GM12878 (cell line): ENCODE data around the gene TRIM49D1. TPM values are rescaled to one million over a fixed set of nuclear protein-coding genes. Genes with fewer than 3 reads are reported as not detected.

Source experiments
- polyA plus RNA-seq, 11 experiments: library from polyadenylated mRNA; depleted of rRNA in 4 of 11; unstranded in 6 of 11; stranded (reverse) in 5 of 11; fragments of >200 nt; fragmentation: Nextera tagmentation in 4 of 11; fragmentation: Illumina TruSeq in 1 of 11; extraction: Ambion mirVana in 4 of 11; extraction: Trizol in 1 of 11; gene quantifications; 1 replicate in 1 of 11; 2 replicates in 10 of 11; pipeline versions ENCODE4 v1.2.1 to v1.2.3, GENCODE V29; 2011 to 2016; ENCODE audit warnings: inconsistent platforms in 2 of 11, missing spikeins in 2 of 11, low read depth in 1 of 11
- small RNA-seq: library from RNA; depleted of rRNA; stranded (forward); fragments of <200 nt; gene quantifications from one replicate; pipeline ENCODE3, GENCODE V24; 2014
- total RNA-seq, 4 experiments: library from RNA; depleted of rRNA in 3 of 4; stranded (reverse); fragments of >200 nt in 3 of 4; fragmentation: Illumina TruSeq in 1 of 4; extraction: Trizol in 1 of 4; gene quantifications; 2 replicates each; pipeline versions ENCODE4 v1.2.1 to v1.2.3, GENCODE V29; 2013 to 2021

Gene TRIM49D1
- total and polyA plus RNA-seq, 10 of the 15 experiments (the other 5 are each of a cell fraction or from before 2014, with no cell fraction given), result not detected

Small RNA genes lying within 50 kb of the gene (small RNA-seq; reads per million reads assigned to genes)
- not detected for gene AP004607.1

Other genes starting within 250 kb of the TRIM49D1 start
Only the 7 nearest of the 8 such genes appear.
- not detected in 2 replicates for gene TRIM77, start 211.9 kb downstream of the TRIM49D1 start, total RNA-seq (2014; rRNA removed)
- not detected in 2 replicates for gene TRIM77, start 211.9 kb downstream of the TRIM49D1 start, total RNA-seq (2014; rRNA removed; fragmentation: Illumina TruSeq; extraction: Trizol)
- not detected in 2 replicates for gene TRIM77, start 211.9 kb downstream of the TRIM49D1 start, total RNA-seq (2021)
- not detected in 2 replicates for gene TRIM77, start 211.9 kb downstream of the TRIM49D1 start, polyA plus RNA-seq (2011; rRNA removed)
- not detected in 2 replicates for gene TRIM77, start 211.9 kb downstream of the TRIM49D1 start, polyA plus RNA-seq (2014; fragmentation: Illumina TruSeq; extraction: Trizol)
- not detected for gene TRIM77, start 211.9 kb downstream of the TRIM49D1 start, polyA plus RNA-seq (2014; fragmentation: Nextera tagmentation; extraction: Ambion mirVana)
- not detected in 2 replicates for gene TRIM77, start 211.9 kb downstream of the TRIM49D1 start, polyA plus RNA-seq (2014; rRNA removed)
- not detected for gene TRIM77, start 211.9 kb downstream of the TRIM49D1 start, polyA plus RNA-seq (2016; fragmentation: Nextera tagmentation; extraction: Ambion mirVana)
- not detected in 2 replicates for gene TRIM49, start 113.7 kb downstream of the TRIM49D1 start, total RNA-seq (2014; rRNA removed)
- gene TRIM49, start 113.7 kb downstream of the TRIM49D1 start, total RNA-seq (2014; rRNA removed; fragmentation: Illumina TruSeq; extraction: Trizol), result not detected in 2 replicates
- gene TRIM49, start 113.7 kb downstream of the TRIM49D1 start, total RNA-seq (2021), result not detected in 2 replicates
- gene TRIM49, start 113.7 kb downstream of the TRIM49D1 start, polyA plus RNA-seq (2011; rRNA removed), result not detected in 2 replicates
- not detected in 2 replicates for gene TRIM49, start 113.7 kb downstream of the TRIM49D1 start, polyA plus RNA-seq (2014; fragmentation: Illumina TruSeq; extraction: Trizol)
- gene TRIM49, start 113.7 kb downstream of the TRIM49D1 start, polyA plus RNA-seq (2014; fragmentation: Nextera tagmentation; extraction: Ambion mirVana), result not detected
- gene TRIM49, start 113.7 kb downstream of the TRIM49D1 start, polyA plus RNA-seq (2014; rRNA removed), result not detected in 2 replicates
- gene TRIM49, start 113.7 kb downstream of the TRIM49D1 start, polyA plus RNA-seq (2016; fragmentation: Nextera tagmentation; extraction: Ambion mirVana), result not detected
- not detected in 2 replicates for gene TRIM64B, start 43.8 kb downstream of the TRIM49D1 start, total RNA-seq (2014; rRNA removed)
- not detected in 2 replicates for gene TRIM64B, start 43.8 kb downstream of the TRIM49D1 start, total RNA-seq (2014; rRNA removed; fragmentation: Illumina TruSeq; extraction: Trizol)
- gene TRIM64B, start 43.8 kb downstream of the TRIM49D1 start, total RNA-seq (2021), result not detected in 2 replicates
- not detected in 2 replicates for gene TRIM64B, start 43.8 kb downstream of the TRIM49D1 start, polyA plus RNA-seq (2011; rRNA removed)
- gene TRIM64B, start 43.8 kb downstream of the TRIM49D1 start, polyA plus RNA-seq (2014; fragmentation: Illumina TruSeq; extraction: Trizol), result not detected in 2 replicates
- gene TRIM64B, start 43.8 kb downstream of the TRIM49D1 start, polyA plus RNA-seq (2014; fragmentation: Nextera tagmentation; extraction: Ambion mirVana), result not detected
- not detected in 2 replicates for gene TRIM64B, start 43.8 kb downstream of the TRIM49D1 start, polyA plus RNA-seq (2014; rRNA removed)
- not detected for gene TRIM64B, start 43.8 kb downstream of the TRIM49D1 start, polyA plus RNA-seq (2016; fragmentation: Nextera tagmentation; extraction: Ambion mirVana)
- not detected in 2 replicates for gene TRIM49D2, start 1.8 kb upstream of the TRIM49D1 start, total RNA-seq (2014; rRNA removed)
- gene TRIM49D2, start 1.8 kb upstream of the TRIM49D1 start, total RNA-seq (2014; rRNA removed; fragmentation: Illumina TruSeq; extraction: Trizol), result not detected in 2 replicates
- gene TRIM49D2, start 1.8 kb upstream of the TRIM49D1 start, total RNA-seq (2021), result not detected in 2 replicates
- not detected in 2 replicates for gene TRIM49D2, start 1.8 kb upstream of the TRIM49D1 start, polyA plus RNA-seq (2011; rRNA removed)
- not detected in 2 replicates for gene TRIM49D2, start 1.8 kb upstream of the TRIM49D1 start, polyA plus RNA-seq (2014; fragmentation: Illumina TruSeq; extraction: Trizol)
- not detected for gene TRIM49D2, start 1.8 kb upstream of the TRIM49D1 start, polyA plus RNA-seq (2014; fragmentation: Nextera tagmentation; extraction: Ambion mirVana)
- gene TRIM49D2, start 1.8 kb upstream of the TRIM49D1 start, polyA plus RNA-seq (2014; rRNA removed), result not detected in 2 replicates
- gene TRIM49D2, start 1.8 kb upstream of the TRIM49D1 start, polyA plus RNA-seq (2016; fragmentation: Nextera tagmentation; extraction: Ambion mirVana), result not detected
- not detected in 2 replicates for gene TRIM64, start 43.8 kb upstream of the TRIM49D1 start, total RNA-seq (2014; rRNA removed)
- gene TRIM64, start 43.8 kb upstream of the TRIM49D1 start, total RNA-seq (2014; rRNA removed; fragmentation: Illumina TruSeq; extraction: Trizol), result not detected in 2 replicates
- gene TRIM64, start 43.8 kb upstream of the TRIM49D1 start, total RNA-seq (2021), result not detected in 2 replicates
- gene TRIM64, start 43.8 kb upstream of the TRIM49D1 start, polyA plus RNA-seq (2011; rRNA removed), result not detected in 2 replicates
- gene TRIM64, start 43.8 kb upstream of the TRIM49D1 start, polyA plus RNA-seq (2014; fragmentation: Illumina TruSeq; extraction: Trizol), result not detected in 2 replicates
- not detected for gene TRIM64, start 43.8 kb upstream of the TRIM49D1 start, polyA plus RNA-seq (2014; fragmentation: Nextera tagmentation; extraction: Ambion mirVana)
- gene TRIM64, start 43.8 kb upstream of the TRIM49D1 start, polyA plus RNA-seq (2014; rRNA removed), result not detected in 2 replicates
- not detected for gene TRIM64, start 43.8 kb upstream of the TRIM49D1 start, polyA plus RNA-seq (2016; fragmentation: Nextera tagmentation; extraction: Ambion mirVana)
- gene TRIM49C, start 108.9 kb upstream of the TRIM49D1 start, total RNA-seq (2014; rRNA removed), result not detected in 2 replicates
- gene TRIM49C, start 108.9 kb upstream of the TRIM49D1 start, total RNA-seq (2014; rRNA removed; fragmentation: Illumina TruSeq; extraction: Trizol), result not detected in 2 replicates
- gene TRIM49C, start 108.9 kb upstream of the TRIM49D1 start, total RNA-seq (2021), result not detected in 2 replicates
- gene TRIM49C, start 108.9 kb upstream of the TRIM49D1 start, polyA plus RNA-seq (2011; rRNA removed), result not detected in 2 replicates
- gene TRIM49C, start 108.9 kb upstream of the TRIM49D1 start, polyA plus RNA-seq (2014; fragmentation: Illumina TruSeq; extraction: Trizol), result not detected in 2 replicates
- gene TRIM49C, start 108.9 kb upstream of the TRIM49D1 start, polyA plus RNA-seq (2014; fragmentation: Nextera tagmentation; extraction: Ambion mirVana), result not detected
- not detected in 2 replicates for gene TRIM49C, start 108.9 kb upstream of the TRIM49D1 start, polyA plus RNA-seq (2014; rRNA removed)
- not detected for gene TRIM49C, start 108.9 kb upstream of the TRIM49D1 start, polyA plus RNA-seq (2016; fragmentation: Nextera tagmentation; extraction: Ambion mirVana)
- not detected in 2 replicates for gene UBTFL1, start 163.7 kb upstream of the TRIM49D1 start, total RNA-seq (2014; rRNA removed)
- gene UBTFL1, start 163.7 kb upstream of the TRIM49D1 start, total RNA-seq (2014; rRNA removed; fragmentation: Illumina TruSeq; extraction: Trizol), result not detected in 2 replicates
- gene UBTFL1, start 163.7 kb upstream of the TRIM49D1 start, total RNA-seq (2021), result not detected in 2 replicates
- not detected in 2 replicates for gene UBTFL1, start 163.7 kb upstream of the TRIM49D1 start, polyA plus RNA-seq (2011; rRNA removed)
- not detected in 2 replicates for gene UBTFL1, start 163.7 kb upstream of the TRIM49D1 start, polyA plus RNA-seq (2014; fragmentation: Illumina TruSeq; extraction: Trizol)
- gene UBTFL1, start 163.7 kb upstream of the TRIM49D1 start, polyA plus RNA-seq (2014; fragmentation: Nextera tagmentation; extraction: Ambion mirVana), result not detected
- gene UBTFL1, start 163.7 kb upstream of the TRIM49D1 start, polyA plus RNA-seq (2014; rRNA removed), result not detected in 2 replicates
- not detected for gene UBTFL1, start 163.7 kb upstream of the TRIM49D1 start, polyA plus RNA-seq (2016; fragmentation: Nextera tagmentation; extraction: Ambion mirVana)